ENCODE measurements around the gene RBM44.

GRCh38 chr2:237818066-237818473 is 19.5 kb downstream of the RBM44 start:
- TF ChIP-seq GATA2 (IDR thresholded peaks at IDR 0.05; ENCODE audit: low read depth, low read length) (peak; percentile 77), GATA3 (IDR thresholded peaks at IDR 0.05; ENCODE audit: low read depth, low read length) (peak; percentile 89)

Data from SH-SY5Y (cell line).